Heart left ventricle (tissue), 13 donors: ENCODE data around the gene MAS1.

Experiments
- POLR2A ChIP-seq, 2 donors: fragments of 450-650 bp; IDR thresholded peaks; one replicate each; pipeline ENCODE4 v1.6.1; 2017; ENCODE audit warnings: antibody characterized with exemption in 2 of 2, mild to moderate bottlenecking in 2 of 2, moderate library complexity in 2 of 2
- TF ChIP-seq, protein P1 (sequence below), 12 donors: fragments of 200-600 bp; sonication (generic) in 4 of 12; IDR thresholded peaks; one replicate each; pipeline versions ENCODE4 v1.5.0 to v1.8.0; 2018 to 2022; ENCODE audit warnings: antibody characterized with exemption in 12 of 12, mild to moderate bottlenecking in 5 of 12
- donor health status: ischemic (EF 13 %, LVEDD 7.1; RV severe dilation, severe dysfunction).
- donor health status: DM: no; HTN: yes; CAD: no.
- donor health status: DM: no; HTN: no; CAD: no.
- donor health status: ischemic (EF 25% LVEDD 6.9; RV normal size, moderate dysfunction).
- donor health status: ischemic (EF 25% LVEDD 5.7; RV mildly dilated, moderate dysfunction).
- donor health status: ischemic (EF 35%, LVEDD 5.7; RV mildly dilated, moderate dysfunction).
- donor health status: nonischemic (EF 11% LVEDD 7.7; RV severe dilation, severe dysfunction).
- donor health status: DM: yes; HTN: yes; CAD: no.
- donor health status: PGD.
- donor health status: ischemic (EF 29% LVEDD 5.4; RV normal size, mild dysfunction).
- donor health status: nonischemic (EF 23%, LVEDD 6.1; RV moderate dilation, normal function).

DNA sequence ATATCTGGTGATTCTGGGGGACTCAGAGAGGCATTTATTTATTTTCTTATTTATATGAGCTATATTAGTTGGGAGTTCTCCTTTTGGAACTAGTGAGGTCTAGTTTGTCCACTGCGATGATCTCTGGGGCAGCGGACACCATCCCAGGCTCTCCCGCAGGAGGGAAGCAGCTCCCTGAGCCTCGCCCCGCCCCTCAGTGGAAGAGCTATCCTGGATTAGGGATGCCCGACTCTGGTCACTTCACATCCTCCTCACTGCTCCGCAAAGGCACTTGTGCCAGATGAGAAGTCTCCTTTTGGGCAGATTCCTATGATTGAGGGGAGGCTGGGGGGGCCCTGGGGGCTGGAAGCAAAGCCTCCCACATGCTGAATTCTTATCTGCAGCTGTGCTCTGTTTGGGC is 3.6 kb upstream of the MAS1 start:
- TF ChIP-seq, protein P1, sequence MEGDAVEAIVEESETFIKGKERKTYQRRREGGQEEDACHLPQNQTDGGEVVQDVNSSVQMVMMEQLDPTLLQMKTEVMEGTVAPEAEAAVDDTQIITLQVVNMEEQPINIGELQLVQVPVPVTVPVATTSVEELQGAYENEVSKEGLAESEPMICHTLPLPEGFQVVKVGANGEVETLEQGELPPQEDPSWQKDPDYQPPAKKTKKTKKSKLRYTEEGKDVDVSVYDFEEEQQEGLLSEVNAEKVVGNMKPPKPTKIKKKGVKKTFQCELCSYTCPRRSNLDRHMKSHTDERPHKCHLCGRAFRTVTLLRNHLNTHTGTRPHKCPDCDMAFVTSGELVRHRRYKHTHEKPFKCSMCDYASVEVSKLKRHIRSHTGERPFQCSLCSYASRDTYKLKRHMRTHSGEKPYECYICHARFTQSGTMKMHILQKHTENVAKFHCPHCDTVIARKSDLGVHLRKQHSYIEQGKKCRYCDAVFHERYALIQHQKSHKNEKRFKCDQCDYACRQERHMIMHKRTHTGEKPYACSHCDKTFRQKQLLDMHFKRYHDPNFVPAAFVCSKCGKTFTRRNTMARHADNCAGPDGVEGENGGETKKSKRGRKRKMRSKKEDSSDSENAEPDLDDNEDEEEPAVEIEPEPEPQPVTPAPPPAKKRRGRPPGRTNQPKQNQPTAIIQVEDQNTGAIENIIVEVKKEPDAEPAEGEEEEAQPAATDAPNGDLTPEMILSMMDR (IDR thresholded peaks at IDR 0.05) = no peak
- TF ChIP-seq POLR2A (IDR thresholded peaks at IDR 0.05) = no peak
